Subcutaneous adipose tissue (tissue), 4 donors: Measurements from ENCODE around the gene MALT1. TPM values are rescaled to one million over a fixed set of nuclear protein-coding genes. Genes with fewer than 3 reads are reported as not detected.

Experiments used
- CTCF ChIP-seq: fragments of 450-650 bp; IDR thresholded peaks from one replicate; pipeline ENCODE4 v1.5.1; 2016; ENCODE audit warnings: low read depth, mild to moderate bottlenecking, control low read depth, antibody characterized with exemption, moderate library complexity
- total RNA-seq, 4 donors: library from RNA; depleted of rRNA; stranded (reverse); fragments of >200 nt; gene quantifications; one replicate each; pipeline ENCODE4 v1.1.0, GENCODE V29; 2016

The MALT1 gene
- total RNA-seq, 4 donors from 2014 or later, result 26.0 to 32.3 (median 29.7) TPM

- no peak for TF ChIP-seq CTCF
Observed at GRCh38 chr18:58781627-58782194, 110.4 kb downstream of the MALT1 start.

- TF ChIP-seq CTCF, result no peak
Observed at GRCh38 chr18:58784601-58785137, 113.4 kb downstream of the MALT1 start.

- TF ChIP-seq CTCF, result no peak
Observed at GRCh38 chr18:58785171-58785805, 114.0 kb downstream of the MALT1 start.

- TF ChIP-seq CTCF, result no peak
Observed at GRCh38 chr18:58785870-58786269, 114.6 kb downstream of the MALT1 start.

GRCh38 chr18:58787536-58788149 is 116.4 kb downstream of the MALT1 start:
- no peak for TF ChIP-seq CTCF

GRCh38 chr18:58788470-58788869 is 117.2 kb downstream of the MALT1 start:
- TF ChIP-seq CTCF, result no peak
